H1 (cell line): ENCODE data around the gene LPAR6. TPM values are rescaled to one million over a fixed set of nuclear protein-coding genes. Genes with fewer than 3 reads are reported as not detected.

Experiments used
- CTCF ChIA-PET: fragments of 300-600 bp; sonication (Branson Sonifier 250); formaldehyde crosslinking; loops from one replicate; lab custom pipeline; 2021; ENCODE audit not compliant: partially characterized antibody; lab: Charles Lee
- POLR2A ChIA-PET: fragments of 300-600 bp; sonication (Branson Sonifier 250); formaldehyde crosslinking; loops from one replicate; lab custom pipeline; 2021; ENCODE audit warnings: inconsistent platforms; ENCODE audit not compliant: partially characterized antibody; lab: Charles Lee
- DNase-seq, 2 experiments: peaks; one replicate each; pipeline versions ENCODE4 v3.0.0 to v3.0.0-alpha.2; 2010 to 2022; ENCODE audit warnings: low spot score in 2 of 2, low read depth in 1 of 2, mixed read lengths in 1 of 2
- FAIRE-seq: peaks from 2 replicates; lab custom pipeline; 2011; peaks lifted over from hg19 to GRCh38; lab: Jason Lieb, UNC
- H2AFZ ChIP-seq: 2 replicates; pipeline ENCODE4 v1.8.1; 2012; ENCODE audit warnings: low read length, inconsistent platforms
- H2AK5ac ChIP-seq: 2 replicates; pipeline ENCODE4 v1.6.1; 2013; ENCODE audit warnings: low read depth, low read length
- H2BK120ac ChIP-seq: replicated peaks from 2 replicates; pipeline ENCODE3; 2013; ENCODE audit warnings: low read depth, low read length, inconsistent platforms
- H2BK12ac ChIP-seq: 2 replicates; pipeline ENCODE4 v1.6.1; 2013; ENCODE audit warnings: low read depth, low read length
- H2BK15ac ChIP-seq: 2 replicates; pipeline ENCODE4 v1.6.1; 2013; ENCODE audit warnings: low read length
- H2BK20ac ChIP-seq: 2 replicates; pipeline ENCODE4 v1.6.1; 2013; ENCODE audit warnings: low read length
- H2BK5ac ChIP-seq: 2 replicates; pipeline ENCODE4 v1.6.1; 2013; ENCODE audit warnings: low read depth, low read length
- H3K14ac ChIP-seq: 2 replicates; pipeline ENCODE4 v1.6.1; 2013; ENCODE audit warnings: inconsistent platforms; ENCODE audit not compliant: insufficient read length
- H3K18ac ChIP-seq: 2 replicates; pipeline ENCODE4 v1.6.1; 2013; ENCODE audit warnings: low read length; ENCODE audit errors: extremely low read depth
- H3K23ac ChIP-seq: 2 replicates; pipeline ENCODE4 v1.6.1; 2013; ENCODE audit warnings: inconsistent platforms; ENCODE audit not compliant: insufficient read length
- H3K23me2 ChIP-seq: 2 replicates; pipeline ENCODE4 v1.6.1; 2013; ENCODE audit warnings: low read depth, low read length
- H3K27ac ChIP-seq: 2 replicates; pipeline ENCODE4 v1.6.1; 2011; ENCODE audit warnings: low read depth, low read length, inconsistent platforms
- H3K27me3 ChIP-seq, 4 experiments: replicated peaks in 1 of 4; 1 replicate in 1 of 4; 2 replicates in 3 of 4; pipeline versions ENCODE4 v1.6.1 to v1.8.1; 2011 to 2013; ENCODE audit warnings: low read length in 3 of 4, mild to moderate bottlenecking in 3 of 4, inconsistent platforms in 2 of 4, mixed read lengths in 2 of 4, moderate library complexity in 1 of 4; ENCODE audit not compliant: control insufficient read depth in 3 of 4, insufficient read depth in 3 of 4; ENCODE audit errors: extremely low read depth in 1 of 4
- H3K36me3 ChIP-seq, 4 experiments: 2 replicates each; pipeline versions ENCODE4 v1.6.1 to v1.8.1; 2011 to 2013; ENCODE audit warnings: mild to moderate bottlenecking in 4 of 4, low read length in 3 of 4, moderate library complexity in 2 of 4, control low read depth in 1 of 4, inconsistent platforms in 1 of 4; ENCODE audit not compliant: insufficient read depth in 4 of 4, control insufficient read depth in 2 of 4
- H3K4ac ChIP-seq: replicated peaks from 2 replicates; pipeline ENCODE3; 2013; ENCODE audit warnings: low read length, low read depth, mixed read lengths, inconsistent platforms; ENCODE audit not compliant: insufficient read length
- H3K4me1 ChIP-seq, 4 experiments: replicated peaks in 1 of 4; 1 replicate in 1 of 4; 2 replicates in 3 of 4; pipeline versions ENCODE4 v1.6.1 to v1.8.1; 2011 to 2013; ENCODE audit warnings: low read length in 3 of 4, inconsistent platforms in 2 of 4, mixed read lengths in 1 of 4; ENCODE audit not compliant: insufficient read depth in 4 of 4, control insufficient read depth in 3 of 4
- H3K4me2 ChIP-seq, 2 experiments: 2 replicates each; pipeline versions ENCODE4 v1.6.1 to v1.8.1; 2011 to 2013; ENCODE audit warnings: low read depth in 2 of 2, low read length in 2 of 2, control low read depth in 1 of 2, inconsistent platforms in 1 of 2, mild to moderate bottlenecking in 1 of 2; ENCODE audit not compliant: insufficient read depth in 1 of 2
- H3K4me3 ChIP-seq, 4 experiments: fragments of 200-600, 300-600 bp in 1 of 4; sonication (generic), shearing (Covaris generic), sonication (Bioruptor Twin) in 1 of 4; 2 replicates each; pipeline versions ENCODE4 v1.5.1 to v1.8.1; 2011 to 2016; ENCODE audit warnings: low read length in 4 of 4, low read depth in 3 of 4, control low read depth in 2 of 4, inconsistent platforms in 2 of 4, mild to moderate bottlenecking in 2 of 4, mixed read lengths in 1 of 4, moderate library complexity in 1 of 4; ENCODE audit not compliant: insufficient read depth in 2 of 4; ENCODE audit errors: extremely low read depth in 1 of 4
- H3K56ac ChIP-seq: replicated peaks from 2 replicates; pipeline ENCODE3; 2013; ENCODE audit warnings: low read depth, mild to moderate bottlenecking, mixed read lengths, low read length, inconsistent platforms; ENCODE audit not compliant: insufficient read length
- H3K79me1 ChIP-seq: 2 replicates; pipeline ENCODE4 v1.6.1; 2013; ENCODE audit warnings: low read depth, low read length, control low read depth
- H3K79me2 ChIP-seq, 2 experiments: 2 replicates each; pipeline versions ENCODE4 v1.6.1 to v1.8.1; 2012 to 2013; ENCODE audit warnings: low read length in 2 of 2, mild to moderate bottlenecking in 2 of 2, inconsistent platforms in 1 of 2; ENCODE audit not compliant: insufficient read depth in 2 of 2, control insufficient read depth in 1 of 2
- H3K9ac ChIP-seq, 4 experiments: replicated peaks in 1 of 4; 1 replicate in 1 of 4; 2 replicates in 3 of 4; pipeline versions ENCODE4 v1.6.1 to v1.8.1; 2011 to 2013; ENCODE audit warnings: low read depth in 3 of 4, low read length in 3 of 4, control low read depth in 2 of 4, mild to moderate bottlenecking in 2 of 4, moderate library complexity in 2 of 4, inconsistent platforms in 1 of 4; ENCODE audit errors: extremely low read depth in 1 of 4
- H3K9me3 ChIP-seq, 2 experiments: 2 replicates each; pipeline versions ENCODE4 v1.6.1 to v1.8.1; 2012 to 2013; ENCODE audit warnings: mild to moderate bottlenecking in 2 of 2, moderate library complexity in 2 of 2, control low read depth in 1 of 2, inconsistent platforms in 1 of 2, low read depth in 1 of 2, low read length in 1 of 2, mixed read lengths in 1 of 2; ENCODE audit not compliant: insufficient read depth in 2 of 2
- H4K20me1 ChIP-seq, 2 experiments: replicated peaks in 1 of 2; 2 replicates each; pipeline versions ENCODE3 to v1.8.1; 2011 to 2013; ENCODE audit warnings: inconsistent platforms in 2 of 2, low read length in 2 of 2, mild to moderate bottlenecking in 1 of 2; ENCODE audit not compliant: insufficient read depth in 2 of 2, control insufficient read depth in 1 of 2
- H4K5ac ChIP-seq: 2 replicates; pipeline ENCODE4 v1.6.1; 2013; ENCODE audit warnings: low read length, low read depth, mixed read lengths, inconsistent platforms; ENCODE audit not compliant: insufficient read length
- H4K8ac ChIP-seq: 2 replicates; pipeline ENCODE4 v1.8.0; 2013; ENCODE audit warnings: mild to moderate bottlenecking, moderate library complexity, low read length, inconsistent platforms; ENCODE audit not compliant: insufficient read depth; ENCODE audit errors: extremely low read depth
- H4K91ac ChIP-seq: replicated peaks from 2 replicates; pipeline ENCODE3; 2013; ENCODE audit warnings: low read length, mixed read lengths, inconsistent platforms; ENCODE audit not compliant: insufficient read length
- ASH2L ChIP-seq: fragments of 200-600, 300-600 bp; sonication (generic); IDR thresholded peaks from one replicate; pipeline ENCODE4 v1.7.1; 2017; ENCODE audit warnings: low read length
- BACH1 ChIP-seq: IDR thresholded peaks from 2 replicates; pipeline ENCODE4 v1.6.1; 2012; ENCODE audit warnings: low read length, improper control_type of control experiment
- BRCA1 ChIP-seq: IDR thresholded peaks from 2 replicates; pipeline ENCODE4 v1.6.1; 2012; ENCODE audit warnings: low read depth, low read length, improper control_type of control experiment
- CBX5 ChIP-seq: fragments of 300-800, 300-1000 bp; sonication (generic); IDR thresholded peaks from 2 replicates; pipeline ENCODE4 v1.7.1; 2016; ENCODE audit warnings: antibody characterized with exemption, low read length, low read depth
- CHD1 ChIP-seq: IDR thresholded peaks from 2 replicates; pipeline ENCODE4 v1.6.1; 2012; ENCODE audit warnings: low read depth, low read length, improper control_type of control experiment
- FOSL1 ChIP-seq: IDR thresholded peaks from 2 replicates; pipeline ENCODE4 v1.6.1; 2011; ENCODE audit warnings: mild to moderate bottlenecking, low read depth, low read length, moderate library complexity; ENCODE audit not compliant: insufficient read depth
- POLR2AphosphoS5 ChIP-seq: IDR thresholded peaks from 2 replicates; pipeline ENCODE4 v1.6.1; 2011; ENCODE audit warnings: low read depth, low read length
- SP2 ChIP-seq: IDR thresholded peaks from 2 replicates; pipeline ENCODE4 v1.6.1; 2012; ENCODE audit warnings: mild to moderate bottlenecking, low read length, inconsistent platforms
- SUZ12 ChIP-seq: fragments of 200-600 bp; sonication (generic); IDR thresholded peaks from 2 replicates; pipeline ENCODE4 v1.6.1; 2012; ENCODE audit warnings: mild to moderate bottlenecking, inconsistent platforms, low read length, moderate library complexity, mixed read lengths
- TAF1 ChIP-seq: IDR thresholded peaks from 2 replicates; pipeline ENCODE4 v1.6.1; 2011; ENCODE audit warnings: mild to moderate bottlenecking, low read depth, low read length
- TCF12 ChIP-seq: IDR thresholded peaks from 2 replicates; pipeline ENCODE4 v1.6.1; 2011; ENCODE audit warnings: low read depth, mild to moderate bottlenecking, low read length
- polyA plus RNA-seq, 7 experiments: library from polyadenylated mRNA; depleted of rRNA in 3 of 7; stranded (reverse) in 5 of 7; unstranded in 2 of 7; fragments of >200 nt in 5 of 7; fragments of 200-250 nt in 2 of 7; gene quantifications; 1 replicate in 5 of 7; 2 replicates in 1 of 7; 4 replicates in 1 of 7; pipeline versions ENCODE4 v1.2.1 to v1.2.3, GENCODE V29; 2011 to 2013; ENCODE audit warnings: missing spikeins in 2 of 7, mixed read lengths in 2 of 7
- total RNA-seq: library from RNA; stranded (reverse); fragmentation: NEBNext Ultra II Directional; extraction: Animal tissue kit (Norgen Biotek cat#: 25700); gene quantifications from 2 replicates; pipeline ENCODE4 v1.2.1, GENCODE V29; 2021
- TF ChIP-seq, protein P1 (sequence below): IDR thresholded peaks from 2 replicates; pipeline ENCODE4 v1.6.1; 2012; ENCODE audit warnings: inconsistent platforms

The LPAR6 gene
- total and polyA plus RNA-seq, 2 of the 8 experiments (the other 6 are each of a cell fraction or from before 2014, with no cell fraction given): 0.50 to 0.97 TPM

DNA sequence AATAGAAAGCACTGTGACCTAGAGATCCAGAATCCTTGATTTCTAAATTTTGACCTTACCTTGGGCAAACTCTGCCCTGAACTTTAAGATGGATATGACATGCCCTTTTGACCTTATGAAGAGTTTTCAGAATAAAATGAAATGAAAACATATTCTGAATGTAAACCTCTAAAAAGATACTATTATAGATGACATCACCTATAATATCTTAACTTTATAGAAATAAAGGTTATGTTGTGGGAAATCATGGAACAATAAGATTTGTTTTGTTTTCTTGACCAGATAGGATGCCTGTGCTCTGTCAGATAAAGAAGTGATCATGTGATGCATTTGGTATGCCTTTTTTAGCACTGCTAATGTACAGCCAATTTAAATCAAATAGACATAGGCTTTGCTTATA lies 13.1 kb upstream of the LPAR6 start:
- DNase-seq: no peak

More for the DNA sequence above, 13.1 kb upstream of the LPAR6 start:
- no peak overlapping the region for H3K4ac ChIP-seq
- H3K4me3 ChIP-seq: no peak overlapping the region
- no peak overlapping the region for H2AK5ac ChIP-seq
- no peak overlapping the region for H2BK20ac ChIP-seq
- H3K9me3 ChIP-seq: no peaks in the 10 kb centered on the region
- H3K9ac ChIP-seq: no peak overlapping the region
- H2BK15ac ChIP-seq: no peak overlapping the region
- H3K79me2 ChIP-seq: no peaks in the 10 kb centered on the region
- no peak overlapping the region for H2BK120ac ChIP-seq
- H2BK12ac ChIP-seq: no peak overlapping the region
- no peak for FAIRE-seq
- H3K79me1 ChIP-seq: no peaks in the 10 kb centered on the region
- no peaks in the 10 kb centered on the region for H3K36me3 ChIP-seq
- no peak overlapping the region for H4K8ac ChIP-seq
- TF ChIP-seq TCF12 (no peak), SUZ12 (no peak), FOSL1 (no peak), SP2 (no peak), POLR2AphosphoS5 (no peak), TAF1 (no peak), CBX5 (no peak), CHD1 (no peak), ASH2L (no peak), BRCA1 (no peak), BACH1 (no peak)
- TF ChIP-seq, protein P1, sequence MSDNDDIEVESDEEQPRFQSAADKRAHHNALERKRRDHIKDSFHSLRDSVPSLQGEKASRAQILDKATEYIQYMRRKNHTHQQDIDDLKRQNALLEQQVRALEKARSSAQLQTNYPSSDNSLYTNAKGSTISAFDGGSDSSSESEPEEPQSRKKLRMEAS: no peak
- no peak overlapping the region for H3K18ac ChIP-seq
- H4K91ac ChIP-seq: no peak overlapping the region
- no peak overlapping the region for H3K4me2 ChIP-seq
- H3K23me2 ChIP-seq: no peaks in the 10 kb centered on the region
- no peaks in the 10 kb centered on the region for H3K27me3 ChIP-seq
- no peak overlapping the region for H3K27ac ChIP-seq
- H4K20me1 ChIP-seq: no peaks in the 10 kb centered on the region
- no peak overlapping the region for H2BK5ac ChIP-seq
- H3K4me1 ChIP-seq: no peaks in the 10 kb centered on the region
- no peak overlapping the region for H3K56ac ChIP-seq
- POLR2A ChIA-PET: no interaction called here
- H3K14ac ChIP-seq: no peak overlapping the region
- H2AFZ ChIP-seq: no peak overlapping the region
- no peak overlapping the region for H4K5ac ChIP-seq
- CTCF ChIA-PET: interaction anchor here (0.6 kb wide), 1 partner anchor 1489 kb away, joined by 3 read pairs; no protein-coding TSS in a partner anchor
- H3K23ac ChIP-seq: no peak overlapping the region
